CD4-positive, alpha-beta T cell treated with Interleukin-15 for 4 hours (primary cell): ENCODE data around the gene PRKN.

Experiments
- DNase-seq: peaks from one replicate; pipeline ENCODE4 v3.0.0-alpha.2; 2020; ENCODE audit warnings: low spot score

The PRKN gene

GRCh38 chr6:161411265-161411944, 1316.2 kb downstream of the PRKN start:
- DNase-seq, result no peak

GRCh38 chr6:161410736-161411135, 1316.8 kb downstream of the PRKN start:
- no peak for DNase-seq

GRCh38 chr6:161410076-161410475, 1317.5 kb downstream of the PRKN start:
- no peak for DNase-seq

- no peak for DNase-seq
Measured at GRCh38 chr6:161409353-161409752, 1318.2 kb downstream of the PRKN start.

- no peak for DNase-seq
Measured at GRCh38 chr6:161408041-161408440, 1319.5 kb downstream of the PRKN start.

GRCh38 chr6:161407581-161407980, 1320.0 kb downstream of the PRKN start:
- DNase-seq, result no peak

- DNase-seq, result no peak
Measured at GRCh38 chr6:161407115-161407514, 1320.5 kb downstream of the PRKN start.

GRCh38 chr6:161406646-161407045, 1320.9 kb downstream of the PRKN start:
- no peak for DNase-seq

- DNase-seq, result no peak
Measured at GRCh38 chr6:161405418-161405817, 1322.1 kb downstream of the PRKN start.

GRCh38 chr6:161403717-161404116, 1323.8 kb downstream of the PRKN start:
- no peak for DNase-seq

GRCh38 chr6:161401587-161402309, 1325.8 kb downstream of the PRKN start:
- no peak for DNase-seq

- DNase-seq, result no peak
Measured at GRCh38 chr6:161400671-161401070, 1326.9 kb downstream of the PRKN start.

- no peak for DNase-seq
Measured at GRCh38 chr6:161396539-161396938, 1331.0 kb downstream of the PRKN start.

GRCh38 chr6:161395716-161396231, 1331.8 kb downstream of the PRKN start:
- DNase-seq, result no peak

GRCh38 chr6:161394437-161394836, 1333.1 kb downstream of the PRKN start:
- no peak for DNase-seq

GRCh38 chr6:161393839-161394364, 1333.7 kb downstream of the PRKN start:
- DNase-seq, result peak; percentile 73

- DNase-seq, result no peak
Measured at GRCh38 chr6:161393292-161393691, 1334.3 kb downstream of the PRKN start.

GRCh38 chr6:161389756-161390155, 1337.8 kb downstream of the PRKN start:
- DNase-seq, result no peak

- no peak for DNase-seq
Measured at GRCh38 chr6:161383951-161384350, 1343.6 kb downstream of the PRKN start.

- no peak for DNase-seq
Measured at GRCh38 chr6:161379834-161380582, 1347.6 kb downstream of the PRKN start.

GRCh38 chr6:161378115-161378514, 1349.5 kb downstream of the PRKN start:
- DNase-seq, result no peak

- DNase-seq, result no peak
Measured at GRCh38 chr6:161377116-161377515, 1350.5 kb downstream of the PRKN start.

GRCh38 chr6:161376367-161376766, 1351.2 kb downstream of the PRKN start:
- DNase-seq, result no peak
